B cell (primary cell): Measurements from ENCODE around the gene KCNN2. TPM values are rescaled to one million over a fixed set of nuclear protein-coding genes. Genes with fewer than 3 reads are reported as not detected.

Experiments used
- ATAC-seq: fragments of 200-7000 bp; cut with Tn5 transposase; one replicate; pipeline ENCODE4 v1.10.0; 2021; ENCODE audit warnings: low read depth, mild to moderate bottlenecking, moderate number of reproducible peaks, moderate library complexity
- CTCF ChIA-PET: fragments of 350-600 bp; sonication (Branson Sonifier 250); formaldehyde crosslinking; loops from one replicate; lab custom pipeline; 2021; ENCODE audit warnings: antibody characterized with exemption, inconsistent platforms; lab: Charles Lee
- POLR2A ChIA-PET: fragments of 350-600 bp; sonication (Branson Sonifier 250); formaldehyde crosslinking; loops from one replicate; lab custom pipeline; 2021; ENCODE audit warnings: antibody characterized with exemption; lab: Charles Lee
- DNase-seq: peaks from one replicate; pipeline ENCODE4 v3.0.0; 2013
- H2AFZ ChIP-seq: 2 replicates; pipeline ENCODE4 v1.6.1; 2012; ENCODE audit warnings: mild to moderate bottlenecking, low read depth, low read length; ENCODE audit not compliant: insufficient read depth, poor library complexity, severe bottlenecking
- H3K27ac ChIP-seq, 2 donors: 1 replicate in 1 of 2; 2 replicates in 1 of 2; pipeline ENCODE4 v1.5.1; 2012 to 2013; ENCODE audit warnings: low read length in 2 of 2, mild to moderate bottlenecking in 2 of 2, moderate library complexity in 1 of 2
- H3K27me3 ChIP-seq, 4 experiments: fragments of 200-600 bp in 1 of 4; sonication (generic) in 1 of 4; replicated peaks in 1 of 4; 1 replicate in 2 of 4; 2 replicates in 2 of 4; pipeline versions ENCODE4 v1.6.1 to v1.7.0; 2013 to 2016; ENCODE audit warnings: low read length in 3 of 4, mild to moderate bottlenecking in 2 of 4, mixed read lengths in 1 of 4, moderate library complexity in 1 of 4; ENCODE audit not compliant: insufficient read depth in 4 of 4, control insufficient read depth in 3 of 4; ENCODE audit errors: control extremely low read depth in 1 of 4
- H3K36me3 ChIP-seq, 2 experiments: replicated peaks in 1 of 2; 1 replicate in 1 of 2; 2 replicates in 1 of 2; pipeline versions ENCODE4 v1.6.1 to v1.7.1; 2013; ENCODE audit warnings: low read length in 1 of 2; ENCODE audit not compliant: insufficient read depth in 2 of 2, control insufficient read depth in 1 of 2; ENCODE audit errors: control extremely low read depth in 1 of 2, extremely low read depth in 1 of 2
- H3K4me1 ChIP-seq, 2 donors: fragments of 200-600 bp in 1 of 2; sonication (generic) in 1 of 2; 1 replicate in 1 of 2; 2 replicates in 1 of 2; pipeline versions ENCODE4 v1.5.1 to v1.6.1; 2013 to 2017; ENCODE audit warnings: low read length in 2 of 2; ENCODE audit not compliant: control insufficient read depth in 2 of 2, insufficient read depth in 2 of 2
- H3K4me2 ChIP-seq: replicated peaks from 2 replicates; pipeline ENCODE3; 2012; ENCODE audit warnings: mild to moderate bottlenecking, low read depth, low read length; ENCODE audit not compliant: poor library complexity, severe bottlenecking
- H3K4me3 ChIP-seq, 5 experiments: fragments of 200-600 bp in 1 of 5; sonication (generic) in 1 of 5; 1 replicate in 3 of 5; 2 replicates in 2 of 5; pipeline versions ENCODE4 v1.5.1 to v1.7.0; 2011 to 2016; ENCODE audit warnings: low read length in 4 of 5, mild to moderate bottlenecking in 4 of 5, low read depth in 2 of 5, control low read depth in 1 of 5, moderate library complexity in 1 of 5; ENCODE audit not compliant: insufficient read depth in 1 of 5; ENCODE audit errors: control extremely low read depth in 1 of 5, extremely low read depth in 1 of 5
- H3K79me2 ChIP-seq: fragments of 200-600 bp; sonication (generic); one replicate; pipeline ENCODE4 v1.6.0; 2016; ENCODE audit warnings: low read length; ENCODE audit not compliant: control insufficient read depth, insufficient read depth
- H3K9ac ChIP-seq: fragments of 200-600 bp; sonication (generic); 2 replicates; pipeline ENCODE4 v1.6.1; 2017; ENCODE audit warnings: mild to moderate bottlenecking, low read length, moderate library complexity
- H3K9me3 ChIP-seq, 3 donors: one replicate each; pipeline versions ENCODE4 v1.6.1 to v1.7.1; 2013; ENCODE audit warnings: low read length in 2 of 3; ENCODE audit not compliant: control insufficient read depth in 2 of 3, insufficient read depth in 1 of 3; ENCODE audit errors: control extremely low read depth in 1 of 3
- H4K20me1 ChIP-seq: 2 replicates; pipeline ENCODE4 v1.6.0; 2012; ENCODE audit warnings: mild to moderate bottlenecking, low read length; ENCODE audit not compliant: insufficient read depth, control insufficient read depth, poor library complexity, severe bottlenecking
- H3K27ac Mint-ChIP-seq: one replicate; pipeline ENCODE4 v1.8.0; 2021; ENCODE audit warnings: mixed read lengths
- H3K27me3 Mint-ChIP-seq: one replicate; pipeline ENCODE4 v1.8.0; 2021; ENCODE audit warnings: mixed read lengths
- H3K4me1 Mint-ChIP-seq: one replicate; pipeline ENCODE4 v1.8.0; 2021; ENCODE audit warnings: mixed read lengths
- H3K4me3 Mint-ChIP-seq: one replicate; pipeline ENCODE4 v1.8.0; 2021; ENCODE audit warnings: mixed read lengths
- H3K9me3 Mint-ChIP-seq: one replicate; pipeline ENCODE4 v1.8.0; 2022; ENCODE audit warnings: mixed read lengths; ENCODE audit not compliant: insufficient read depth
- EZH2 ChIP-seq: IDR thresholded peaks from 2 replicates; pipeline ENCODE4 v1.6.1; 2012; ENCODE audit warnings: borderline replicate concordance, low read depth, mild to moderate bottlenecking, moderate library complexity, low read length; ENCODE audit not compliant: insufficient read depth, poor library complexity, severe bottlenecking
- WGBS: methylation state at CpG from one replicate; pipeline ENCODE4 v1.1.5; 2013; ENCODE audit warnings: missing lambda C conversion rate; ENCODE audit not compliant: insufficient coverage; 5-methylcytosine and 5-hydroxymethylcytosine counted together
- intact Hi-C: fragments of 100-400 bp; cut with micrococcal nuclease; formaldehyde crosslinking; loops from one replicate; pipeline ENCODE4 v1.10.0; 2022
- polyA plus RNA-seq: library from polyadenylated mRNA; depleted of rRNA; stranded (reverse); fragments of >200 nt; gene quantifications from 2 replicates; pipeline ENCODE4 v1.2.3, GENCODE V29; 2012
- total RNA-seq, 2 donors: library from RNA; stranded (reverse); fragments of 120-200 nt in 1 of 2; gene quantifications; 1 replicate in 1 of 2; 2 replicates in 1 of 2; pipeline versions ENCODE4 v1.2.3 to v1.2.4, GENCODE V29; 2013 to 2022
- TF ChIP-seq, protein P1 (sequence below): fragments of 200-600 bp; IDR thresholded peaks from one replicate; pipeline ENCODE4 v1.8.0; 2022; ENCODE audit warnings: antibody characterized with exemption, mild to moderate bottlenecking

The KCNN2 gene
- total and polyA plus RNA-seq, 2 donors (not counting 1 experiment from before 2014, with no cell fraction given) = not detected

DNA sequence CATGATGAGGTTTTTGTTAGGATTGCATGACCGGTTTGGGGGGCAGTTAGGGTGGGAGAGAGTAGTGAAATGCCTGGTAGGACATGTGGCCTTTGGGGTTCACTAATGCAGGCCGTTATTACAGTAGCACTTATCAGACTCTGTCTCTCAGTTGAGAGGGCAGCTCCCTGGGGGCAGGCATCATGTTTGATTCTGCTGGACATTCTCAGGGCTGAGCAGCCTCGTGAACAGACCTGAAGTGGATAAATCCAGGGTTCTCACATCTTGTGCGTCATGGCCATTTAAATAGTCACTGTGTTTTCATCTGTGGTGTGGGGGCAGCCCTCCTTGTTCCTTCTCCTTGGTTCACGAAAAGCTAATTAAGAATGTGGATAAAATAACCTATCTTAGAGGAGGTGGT lies 18.9 kb downstream of the KCNN2 start:
- CTCF ChIA-PET = no interaction called here
- Histone ChIP-seq H3K27me3 (no peaks in the 10 kb centered on the region), H3K9me3 (no peaks in the 10 kb centered on the region)

DNA sequence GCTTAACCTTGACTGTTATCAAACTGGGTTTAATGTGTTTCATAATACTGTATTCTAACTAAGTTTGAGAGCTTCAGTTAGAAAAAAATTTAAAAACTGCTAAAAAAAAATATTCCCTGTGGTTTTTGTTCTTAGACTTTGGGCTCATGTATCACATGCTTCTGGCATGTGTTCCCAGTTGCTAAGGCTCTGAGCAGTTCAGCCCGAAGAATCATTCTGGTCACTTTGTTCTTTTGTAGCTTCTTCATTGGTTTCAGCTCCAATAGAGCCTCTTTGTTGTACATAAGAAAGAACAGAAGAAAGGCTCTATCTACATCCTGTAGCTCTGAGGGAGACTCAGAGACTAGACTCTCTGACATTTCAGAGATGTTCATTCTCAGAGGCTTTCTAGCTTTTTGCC lies 25.6 kb downstream of the KCNN2 start:
- Mint-ChIP-seq H3K27me3 (no peaks in the 10 kb centered on the region), H3K27ac (no peak overlapping the region), H3K4me3 (no peak overlapping the region), H3K4me1 (no peaks in the 10 kb centered on the region), H3K9me3 (no peaks in the 10 kb centered on the region)
- WGBS = 86% methylated on average over 1 of the region's 1 CpG
- no peak for ATAC-seq
- H3K9me3 ChIP-seq = no peaks in the 10 kb centered on the region
- ChIA-PET POLR2A (no interaction called here), CTCF (no interaction called here)
- no peaks in the 10 kb centered on the region for H3K36me3 ChIP-seq
- no peak overlapping the region for H3K27ac ChIP-seq
- no peak overlapping the region for H3K9ac ChIP-seq
- H3K4me1 ChIP-seq = no peaks in the 10 kb centered on the region
- no peaks in the 10 kb centered on the region for H3K27me3 ChIP-seq
- no peak overlapping the region for H3K4me3 ChIP-seq
- no peaks in the 10 kb centered on the region for H3K79me2 ChIP-seq
- DNase-seq = no peak
- intact Hi-C loops = no loop called here
- H4K20me1 ChIP-seq = no peaks in the 10 kb centered on the region
- TF ChIP-seq, protein P1, sequence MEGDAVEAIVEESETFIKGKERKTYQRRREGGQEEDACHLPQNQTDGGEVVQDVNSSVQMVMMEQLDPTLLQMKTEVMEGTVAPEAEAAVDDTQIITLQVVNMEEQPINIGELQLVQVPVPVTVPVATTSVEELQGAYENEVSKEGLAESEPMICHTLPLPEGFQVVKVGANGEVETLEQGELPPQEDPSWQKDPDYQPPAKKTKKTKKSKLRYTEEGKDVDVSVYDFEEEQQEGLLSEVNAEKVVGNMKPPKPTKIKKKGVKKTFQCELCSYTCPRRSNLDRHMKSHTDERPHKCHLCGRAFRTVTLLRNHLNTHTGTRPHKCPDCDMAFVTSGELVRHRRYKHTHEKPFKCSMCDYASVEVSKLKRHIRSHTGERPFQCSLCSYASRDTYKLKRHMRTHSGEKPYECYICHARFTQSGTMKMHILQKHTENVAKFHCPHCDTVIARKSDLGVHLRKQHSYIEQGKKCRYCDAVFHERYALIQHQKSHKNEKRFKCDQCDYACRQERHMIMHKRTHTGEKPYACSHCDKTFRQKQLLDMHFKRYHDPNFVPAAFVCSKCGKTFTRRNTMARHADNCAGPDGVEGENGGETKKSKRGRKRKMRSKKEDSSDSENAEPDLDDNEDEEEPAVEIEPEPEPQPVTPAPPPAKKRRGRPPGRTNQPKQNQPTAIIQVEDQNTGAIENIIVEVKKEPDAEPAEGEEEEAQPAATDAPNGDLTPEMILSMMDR = no peak
- TF ChIP-seq EZH2 = no peak
- no peak overlapping the region for H3K4me2 ChIP-seq
- H2AFZ ChIP-seq = no peak overlapping the region

More for the DNA sequence above, 18.9 kb downstream of the KCNN2 start:
- ATAC-seq (no peak), DNase-seq (no peak)
- Histone ChIP-seq H3K4me2 (no peak overlapping the region), H3K9ac (no peak overlapping the region), H4K20me1 (no peaks in the 10 kb centered on the region), H3K36me3 (no peaks in the 10 kb centered on the region), H3K4me3 (no peak overlapping the region), H3K4me1 (no peaks in the 10 kb centered on the region), H2AFZ (no peak overlapping the region), H3K79me2 (no peaks in the 10 kb centered on the region), H3K27ac (no peak overlapping the region)
- Mint-ChIP-seq H3K4me3 (no peak overlapping the region), H3K4me1 (no peaks in the 10 kb centered on the region), H3K27ac (no peak overlapping the region), H3K9me3 (no peaks in the 10 kb centered on the region), H3K27me3 (peaks cover 8% of the 10 kb centered on the region)
- 91% methylated on average over 4 of the region's 5 CpGs for WGBS
- TF ChIP-seq, protein P1 = no peak
- TF ChIP-seq EZH2 = no peak
- intact Hi-C loops = no loop called here
- POLR2A ChIA-PET = no interaction called here
